Pulmonary artery endothelial cell (primary cell): ENCODE data around the gene RIMBP2. TPM values are rescaled to one million over a fixed set of nuclear protein-coding genes. Genes with fewer than 3 reads are reported as not detected.
"Not testable (repeated sequence)": the region's sequence is repeated elsewhere in the genome, so short reads cannot be mapped to it uniquely, and the experiment has no call there.

Experiments used
- DNase-seq: peaks from one replicate; pipeline ENCODE4 v3.0.0-alpha.2; 2011; ENCODE audit warnings: low read depth, low spot score
- total RNA-seq: library from RNA; depleted of rRNA; stranded (reverse); fragments of >200 nt; gene quantifications from 2 replicates; pipeline ENCODE4 v1.2.3, GENCODE V29; 2014

Gene RIMBP2
- total RNA-seq, 1 donor from 2014 or later = not detected

GRCh38 chr12:130706885-130707570 lies 9.1 kb downstream of the RIMBP2 start:
- no peak for DNase-seq

GRCh38 chr12:130706311-130706710 lies 9.8 kb downstream of the RIMBP2 start:
- DNase-seq = no peak

- DNase-seq = no peak
Measured at GRCh38 chr12:130705178-130705822, 10.8 kb downstream of the RIMBP2 start.

GRCh38 chr12:130704606-130705005 lies 11.5 kb downstream of the RIMBP2 start:
- DNase-seq = no peak

GRCh38 chr12:130703733-130704375 lies 12.2 kb downstream of the RIMBP2 start:
- no peak for DNase-seq

GRCh38 chr12:130702966-130703732 lies 12.9 kb downstream of the RIMBP2 start:
- no peak for DNase-seq

- DNase-seq = no peak
Measured at GRCh38 chr12:130701402-130701744, 14.7 kb downstream of the RIMBP2 start.

GRCh38 chr12:130700492-130701401 lies 15.4 kb downstream of the RIMBP2 start:
- no peak for DNase-seq

GRCh38 chr12:130698106-130698505 lies 18.0 kb downstream of the RIMBP2 start:
- no peak for DNase-seq

GRCh38 chr12:130696379-130697100 lies 19.6 kb downstream of the RIMBP2 start:
- no peak for DNase-seq

GRCh38 chr12:130695061-130695460 lies 21.0 kb downstream of the RIMBP2 start:
- DNase-seq = no peak

GRCh38 chr12:130689408-130690405 lies 26.4 kb downstream of the RIMBP2 start:
- DNase-seq = no peak

- DNase-seq = not testable (repeated sequence)
Measured at GRCh38 chr12:130688999-130689398, 27.1 kb downstream of the RIMBP2 start.

- DNase-seq = no peak
Measured at GRCh38 chr12:130687796-130688778, 28.0 kb downstream of the RIMBP2 start.

GRCh38 chr12:130687190-130687589 lies 28.9 kb downstream of the RIMBP2 start:
- DNase-seq = no peak

- DNase-seq = no peak
Measured at GRCh38 chr12:130686511-130686991, 29.5 kb downstream of the RIMBP2 start.

GRCh38 chr12:130685850-130686249 lies 30.2 kb downstream of the RIMBP2 start:
- no peak for DNase-seq
